ENCODE measurements around the gene ERFL. TPM values are rescaled to one million over a fixed set of nuclear protein-coding genes. Genes with fewer than 3 reads are reported as not detected.
A peak's percentile ranks its signal among the peaks of the same experiment; 100 is the strongest.
"Not testable (repeated sequence)": the region's sequence is repeated elsewhere in the genome, so short reads cannot be mapped to it uniquely, and the experiment has no call there.

Gene ERFL
- total RNA-seq, 5 donors from 2014 or later (not counting 1 experiment from before 2014, with no cell fraction given): 5.9 to 8.5 (median 6.3) TPM

- Mint-ChIP-seq H3K36me3 (no peaks in the 10 kb centered on the region), H3K9me3 (no peaks in the 10 kb centered on the region), H3K27me3 (peaks cover 4 to 15% of the 10 kb centered on the region in 2 donors), H3K4me1 (peaks cover 35 to 39% (median 38%) of the 10 kb centered on the region in 3 donors), H3K27ac (no peak overlapping the region), H3K4me3 (no peak overlapping the region)
- POLR2A ChIA-PET: no interaction called here
- H3K9me3 ChIP-seq: no peaks in the 10 kb centered on the region
- ATAC-seq (replicated peaks in 1 of 4) (no peak), DNase-seq (peak in 1 of 35 experiments; percentile 42)
- 3% methylated on average over 36 of the region's 38 CpGs for WGBS (ENCODE audit: insufficient coverage)
- peaks cover 27 to 65% of the 10 kb centered on the region in 2 experiments for H3K4me1 ChIP-seq (ENCODE audit: control insufficient read depth in 1 of 2, extremely low read depth in 1 of 2, insufficient read depth in 2 of 2, low read length in 2 of 2)
- H3K27ac ChIP-seq (ENCODE audit: low read length): no peak overlapping the region
- CTCF ChIA-PET: no interaction called here
- H3K36me3 ChIP-seq (ENCODE audit: control insufficient read depth in 2 of 2, extremely low read depth in 1 of 2, insufficient read depth in 1 of 2, low read length in 1 of 2): no peaks in the 10 kb centered on the region
- peaks cover 15 to 83% of the 10 kb centered on the region in 2 experiments for H3K27me3 ChIP-seq (replicated peaks in 1 of 2; ENCODE audit: control insufficient read depth in 2 of 2, extremely low read depth in 1 of 2, insufficient read depth in 2 of 2, low read length in 1 of 2)
- H3K4me3 ChIP-seq (ENCODE audit: control insufficient read depth in 1 of 2, extremely low read depth in 1 of 2, low read length in 1 of 2): peak overlapping the region; percentile 13 to 73
These were observed 13.1 kb downstream of the ERFL start for GRCh38 chr19:41915021-41915775.

GRCh38 chr19:41914424-41914834 lies 13.8 kb downstream of the ERFL start:
- H3K9me3 ChIP-seq; H3K27ac ChIP-seq (ENCODE audit: low read length); POLR2A ChIA-PET; H3K36me3 Mint-ChIP-seq; DNase-seq; H3K4me3 ChIP-seq (ENCODE audit: control insufficient read depth in 1 of 2, extremely low read depth in 1 of 2, low read length in 1 of 2); H3K9me3 Mint-ChIP-seq; CTCF ChIA-PET; H3K36me3 ChIP-seq (ENCODE audit: control insufficient read depth in 2 of 2, extremely low read depth in 1 of 2, insufficient read depth in 1 of 2, low read length in 1 of 2); H3K4me3 Mint-ChIP-seq; ATAC-seq (replicated peaks in 1 of 4); H3K27ac Mint-ChIP-seq: not testable (repeated sequence)
- Histone ChIP-seq H3K4me1 (ENCODE audit: control insufficient read depth in 1 of 2, extremely low read depth in 1 of 2, insufficient read depth in 2 of 2, low read length in 2 of 2) (peaks cover 27 to 63% of the 10 kb centered on the region in 2 experiments), H3K27me3 (replicated peaks in 1 of 2; ENCODE audit: control insufficient read depth in 2 of 2, extremely low read depth in 1 of 2, insufficient read depth in 2 of 2, low read length in 1 of 2) (peaks cover 15 to 75% of the 10 kb centered on the region in 2 experiments)
- Mint-ChIP-seq H3K27me3 (peaks cover 4 to 15% of the 10 kb centered on the region in 2 donors), H3K4me1 (peaks cover 37 to 42% (median 39%) of the 10 kb centered on the region in 3 donors)
- WGBS (ENCODE audit: insufficient coverage): no CpG with 5 or more reads among the region's 5 CpGs

GRCh38 chr19:41913538-41914423 lies 14.5 kb downstream of the ERFL start:
- Histone ChIP-seq H3K27ac (ENCODE audit: low read length) (no peak overlapping the region), H3K27me3 (replicated peaks in 1 of 2; ENCODE audit: control insufficient read depth in 2 of 2, extremely low read depth in 1 of 2, insufficient read depth in 2 of 2, low read length in 1 of 2) (peaks cover 15 to 69% of the 10 kb centered on the region in 2 experiments), H3K36me3 (ENCODE audit: control insufficient read depth in 2 of 2, extremely low read depth in 1 of 2, insufficient read depth in 1 of 2, low read length in 1 of 2) (no peaks in the 10 kb centered on the region), H3K4me3 (ENCODE audit: control insufficient read depth in 1 of 2, extremely low read depth in 1 of 2, low read length in 1 of 2) (no peak overlapping the region), H3K4me1 (ENCODE audit: control insufficient read depth in 1 of 2, extremely low read depth in 1 of 2, insufficient read depth in 2 of 2, low read length in 2 of 2) (peaks cover 27 to 62% of the 10 kb centered on the region in 2 experiments), H3K9me3 (no peaks in the 10 kb centered on the region)
- ATAC-seq (replicated peaks in 1 of 4) (peak in 1 of 4 experiments; percentile 12), DNase-seq (no peak)
- H3K4me3 Mint-ChIP-seq: no peak overlapping the region
- no peak overlapping the region for H3K27ac Mint-ChIP-seq
- ChIA-PET CTCF (no interaction called here), POLR2A (no interaction called here)
- H3K4me1 Mint-ChIP-seq: peaks cover 40 to 49% (median 42%) of the 10 kb centered on the region in 3 donors
- peaks cover 4 to 15% of the 10 kb centered on the region in 2 donors for H3K27me3 Mint-ChIP-seq
- H3K9me3 Mint-ChIP-seq: no peaks in the 10 kb centered on the region
- WGBS (ENCODE audit: insufficient coverage): 17% methylated on average over 20 of the region's 21 CpGs
- H3K36me3 Mint-ChIP-seq: no peaks in the 10 kb centered on the region

DNA sequence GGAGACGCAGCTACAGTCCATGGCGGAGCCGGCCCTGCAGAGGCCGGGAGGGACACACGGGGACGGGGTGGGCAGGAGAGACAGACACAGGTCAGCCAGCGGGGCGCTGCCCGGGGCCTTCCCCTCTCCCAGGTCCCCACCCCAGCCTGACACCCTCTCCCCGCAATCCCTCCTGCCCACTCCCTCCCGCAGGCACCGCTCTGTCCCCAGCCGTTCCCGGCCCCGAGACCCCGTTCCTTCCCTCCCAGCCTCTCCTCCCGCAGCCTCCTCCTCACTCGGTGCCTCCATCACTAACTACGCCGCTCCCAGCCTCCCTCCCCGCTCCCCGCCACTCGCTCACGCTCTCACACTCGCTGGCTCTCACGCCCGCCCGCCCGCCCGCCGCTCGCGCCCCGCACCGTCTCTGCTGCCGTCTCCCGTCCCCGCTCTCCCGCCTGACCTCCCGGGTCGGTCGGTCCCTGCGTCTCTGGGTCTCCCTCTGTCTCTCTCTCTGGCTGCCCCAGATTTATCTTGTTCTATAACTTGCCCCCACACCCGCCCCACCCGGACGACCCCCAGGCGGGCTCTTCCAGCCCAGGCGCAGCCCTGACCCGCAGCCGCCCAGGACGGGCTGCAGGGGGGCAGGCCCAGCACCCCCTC lies 15.2 kb downstream of the ERFL start:
- Histone ChIP-seq H3K4me1 (ENCODE audit: control insufficient read depth in 1 of 2, extremely low read depth in 1 of 2, insufficient read depth in 2 of 2, low read length in 2 of 2) (peaks cover 27 to 63% of the 10 kb centered on the region in 2 experiments), H3K27me3 (replicated peaks in 1 of 2; ENCODE audit: control insufficient read depth in 2 of 2, extremely low read depth in 1 of 2, insufficient read depth in 2 of 2, low read length in 1 of 2) (peaks cover 11 to 62% of the 10 kb centered on the region in 2 experiments), H3K27ac (ENCODE audit: low read length) (no peak overlapping the region), H3K4me3 (ENCODE audit: control insufficient read depth in 1 of 2, extremely low read depth in 1 of 2, low read length in 1 of 2) (no peak overlapping the region), H3K36me3 (ENCODE audit: control insufficient read depth in 2 of 2, extremely low read depth in 1 of 2, insufficient read depth in 1 of 2, low read length in 1 of 2) (no peaks in the 10 kb centered on the region), H3K9me3 (no peaks in the 10 kb centered on the region)
- Mint-ChIP-seq H3K27ac (no peak overlapping the region), H3K4me3 (no peak overlapping the region), H3K9me3 (no peaks in the 10 kb centered on the region), H3K4me1 (peaks cover 40 to 49% (median 42%) of the 10 kb centered on the region in 3 donors), H3K27me3 (peaks cover 4 to 15% of the 10 kb centered on the region in 2 donors), H3K36me3 (no peaks in the 10 kb centered on the region)
- DNase-seq (peak in 5 of 35 experiments; percentile 22 to 52 (median 37)), ATAC-seq (replicated peaks in 1 of 4) (peak in 3 of 4 experiments; percentile 9 to 34 (median 22))
- CTCF ChIA-PET: no interaction called here
- POLR2A ChIA-PET: no interaction called here
- whole genome bisulfite sequencing (ENCODE audit: insufficient coverage): 5% methylated on average over 27 of the region's 51 CpGs

- ATAC-seq (replicated peaks in 1 of 4) (peak in 3 of 4 experiments; percentile 3 to 8 (median 6)), DNase-seq (no peak)
- 27% methylated on average over 26 of the region's 29 CpGs for WGBS (ENCODE audit: insufficient coverage)
- peaks cover 27 to 64% of the 10 kb centered on the region in 2 experiments for H3K4me1 ChIP-seq (ENCODE audit: control insufficient read depth in 1 of 2, extremely low read depth in 1 of 2, insufficient read depth in 2 of 2, low read length in 2 of 2)
- peaks cover 11 to 53% of the 10 kb centered on the region in 2 experiments for H3K27me3 ChIP-seq (replicated peaks in 1 of 2; ENCODE audit: control insufficient read depth in 2 of 2, extremely low read depth in 1 of 2, insufficient read depth in 2 of 2, low read length in 1 of 2)
- ChIA-PET POLR2A (no interaction called here), CTCF (interaction anchor here in 1 of 2 donors (0.6 kb wide), 1 partner anchor 16 kb away, joined by 4 read pairs; the partner anchor contains the start of gene ERFL)
- no peaks in the 10 kb centered on the region for H3K9me3 ChIP-seq
- peak overlapping the region in 1 of 2 donors; percentile 6 for H3K4me3 ChIP-seq (ENCODE audit: control insufficient read depth in 1 of 2, extremely low read depth in 1 of 2, low read length in 1 of 2)
- peaks cover 40 to 53% (median 45%) of the 10 kb centered on the region in 3 donors for H3K4me1 Mint-ChIP-seq
- peaks cover 3% of the 10 kb centered on the region for H3K36me3 Mint-ChIP-seq
- H3K9me3 Mint-ChIP-seq: no peaks in the 10 kb centered on the region
- peaks cover 0 to 4% of the 10 kb centered on the region in 2 donors for H3K36me3 ChIP-seq (ENCODE audit: control insufficient read depth in 2 of 2, extremely low read depth in 1 of 2, insufficient read depth in 1 of 2, low read length in 1 of 2)
- peak overlapping the region in 1 of 3 donors; percentile 18 for H3K4me3 Mint-ChIP-seq
- peak overlapping the region; percentile 63 to 69 for H3K27ac Mint-ChIP-seq
- peaks cover 4 to 15% of the 10 kb centered on the region in 2 donors for H3K27me3 Mint-ChIP-seq
- no peak overlapping the region for H3K27ac ChIP-seq (ENCODE audit: low read length)
These were observed 16.1 kb downstream of the ERFL start for GRCh38 chr19:41911889-41912731.
